ENCODE results near the gene GRIK2. TPM values are rescaled to one million over a fixed set of nuclear protein-coding genes. Genes with fewer than 3 reads are reported as not detected.

GRIK2 gene
- total and polyA plus RNA-seq, 2 experiments from 2014 or later: 1.4 to 7.1 TPM

DNA sequence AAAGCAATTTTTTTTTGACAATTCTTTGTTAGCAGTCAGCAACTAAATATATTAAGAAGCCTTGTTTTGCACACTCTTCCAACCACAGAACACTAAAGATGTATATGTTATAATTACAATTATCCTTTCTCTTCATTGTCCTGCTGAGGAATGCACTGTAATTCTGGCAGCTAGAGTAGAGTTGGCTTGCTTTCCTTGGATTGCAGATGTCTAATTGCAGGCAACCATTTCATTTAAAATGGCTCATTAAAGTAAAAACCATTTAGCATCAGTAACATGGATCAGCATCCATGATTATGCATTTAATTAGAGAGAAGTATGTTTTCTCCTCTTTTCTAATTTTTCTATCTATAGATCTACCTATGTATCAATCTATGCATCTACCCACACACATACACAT lies 335.4 kb downstream of the GRIK2 start:
- DNase-seq: no peak
- H3K27me3 ChIP-seq (replicated peaks; ENCODE audit: insufficient read depth): no peaks in the 10 kb centered on the region

DNA sequence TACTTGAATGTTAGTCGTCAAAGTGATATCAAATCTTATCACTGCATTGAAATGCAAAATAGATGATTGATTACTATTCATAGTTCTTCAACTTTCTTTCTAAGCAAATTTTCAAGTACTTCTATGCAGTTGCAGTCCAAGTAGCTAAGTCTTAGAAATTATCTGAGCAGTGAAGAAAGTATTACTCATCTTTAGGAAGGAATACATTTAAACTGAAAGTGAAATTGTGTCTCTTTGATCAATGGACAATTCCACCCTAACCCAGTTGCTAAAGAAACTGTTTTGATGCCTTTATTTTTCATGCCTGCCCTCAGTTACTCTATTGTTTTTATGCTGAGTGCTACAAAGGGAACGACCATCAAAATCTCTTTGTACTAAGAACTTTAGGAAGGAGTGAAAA lies 337.4 kb downstream of the GRIK2 start:
- WGBS, 2 experiments (ENCODE audit: low coverage in 1 of 2, low lambda C conversion rate in 2 of 2, missing lambda C conversion rate in 2 of 2): 50 to 52% methylated on average over 2 of the region's 2 CpGs
- Histone ChIP-seq H3K36me3 (ENCODE audit: low read depth) (no peaks in the 10 kb centered on the region), H3K9me2 (ENCODE audit: insufficient read depth) (no peaks in the 10 kb centered on the region), H3K79me2 (ENCODE audit: insufficient read depth) (no peaks in the 10 kb centered on the region), H4K20me1 (ENCODE audit: insufficient read depth) (no peaks in the 10 kb centered on the region), H3K9ac (0 out of 2 replicates have a peak overlapping the region, but pooled peaks have one; percentile 25), H3K27ac (no peak overlapping the region), H3K4me3 (peak overlapping the region; percentile 57), H3K9me3 (ENCODE audit: low read depth) (no peaks in the 10 kb centered on the region), H2AFZ (peak overlapping the region; percentile 85), H3F3A (ENCODE audit: insufficient read depth) (no peaks in the 10 kb centered on the region), H3K27me3 (replicated peaks; ENCODE audit: insufficient read depth) (no peaks in the 10 kb centered on the region), H3K4me2 (ENCODE audit: unreplicated experiment) (peak overlapping the region; percentile 78), H3K4me1 (ENCODE audit: insufficient read depth) (peaks cover 6% of the 10 kb centered on the region; the same call in 1 of the 2 replicates)
- in situ Hi-C loops (cut with MboI): no loop called here
- no peak for TF ChIP-seq EZH2 (IDR thresholded peaks at IDR 0.05; ENCODE audit: insufficient read depth, poor library complexity, severe bottlenecking)
- TF ChIP-seq EZH2phosphoT487 (IDR thresholded peaks at IDR 0.05; ENCODE audit: insufficient read depth, low read depth): no peak
- DNase-seq: peak; percentile 23

More for the DNA sequence above, 335.4 kb downstream of the GRIK2 start:
- H3K79me2 ChIP-seq (ENCODE audit: insufficient read depth): no peaks in the 10 kb centered on the region
- no peak for TF ChIP-seq EZH2 (IDR thresholded peaks at IDR 0.05; ENCODE audit: insufficient read depth, poor library complexity, severe bottlenecking)
- TF ChIP-seq EZH2phosphoT487 (IDR thresholded peaks at IDR 0.05; ENCODE audit: insufficient read depth, low read depth): no peak
- H3K4me2 ChIP-seq (ENCODE audit: unreplicated experiment): no peak overlapping the region
- in situ Hi-C loops (cut with MboI): no loop called here
- H3K9ac ChIP-seq: no peak overlapping the region
- H3K4me3 ChIP-seq: no peak overlapping the region
- H2AFZ ChIP-seq: no peak overlapping the region
- H3K9me2 ChIP-seq (ENCODE audit: insufficient read depth): no peaks in the 10 kb centered on the region
- peaks cover 7% of the 10 kb centered on the region for H3K4me1 ChIP-seq (ENCODE audit: insufficient read depth)
- H3K9me3 ChIP-seq (ENCODE audit: low read depth): no peaks in the 10 kb centered on the region
- no peaks in the 10 kb centered on the region for H4K20me1 ChIP-seq (ENCODE audit: insufficient read depth)
- H3F3A ChIP-seq (ENCODE audit: insufficient read depth): no peaks in the 10 kb centered on the region
- no peak overlapping the region for H3K27ac ChIP-seq
- H3K36me3 ChIP-seq (ENCODE audit: low read depth): no peaks in the 10 kb centered on the region

DNA sequence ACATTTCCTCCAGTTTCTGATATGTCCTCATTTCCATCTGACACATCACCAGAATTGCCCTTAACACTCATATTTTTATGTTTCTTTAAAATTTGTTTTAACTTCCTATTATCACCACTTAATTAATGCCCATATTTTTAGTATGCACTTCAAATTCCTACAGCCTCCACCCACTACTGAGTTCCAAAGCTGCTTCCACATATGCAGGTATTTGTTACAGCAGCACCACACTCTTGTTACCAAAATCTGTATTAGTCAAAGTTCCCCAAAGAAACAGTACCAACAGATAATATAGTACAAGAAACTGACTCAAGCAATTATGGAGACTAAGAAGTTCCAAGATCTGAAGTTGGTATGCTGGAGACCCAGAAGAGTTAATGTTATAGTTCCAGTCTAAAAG lies 340.4 kb downstream of the GRIK2 start:
- in situ Hi-C loops (cut with MboI): no loop called here
- H3K9me3 ChIP-seq (ENCODE audit: low read depth): no peaks in the 10 kb centered on the region
- DNase-seq: no peak
- H3K27me3 ChIP-seq (replicated peaks; ENCODE audit: insufficient read depth): no peaks in the 10 kb centered on the region
- no peaks in the 10 kb centered on the region for H3K9me2 ChIP-seq (ENCODE audit: insufficient read depth)
- no peaks in the 10 kb centered on the region for H3K36me3 ChIP-seq (ENCODE audit: low read depth)
- no peaks in the 10 kb centered on the region for H3F3A ChIP-seq (ENCODE audit: insufficient read depth)
- H2AFZ ChIP-seq: no peak overlapping the region
- TF ChIP-seq EZH2 (IDR thresholded peaks at IDR 0.05; ENCODE audit: insufficient read depth, poor library complexity, severe bottlenecking): no peak
- no peak for TF ChIP-seq EZH2phosphoT487 (IDR thresholded peaks at IDR 0.05; ENCODE audit: insufficient read depth, low read depth)
- H3K27ac ChIP-seq: no peak overlapping the region
- H3K4me3 ChIP-seq: no peak overlapping the region
- no peaks in the 10 kb centered on the region for H4K20me1 ChIP-seq (ENCODE audit: insufficient read depth)
- no peaks in the 10 kb centered on the region for H3K79me2 ChIP-seq (ENCODE audit: insufficient read depth)
- no peak overlapping the region for H3K4me2 ChIP-seq (ENCODE audit: unreplicated experiment)
- H3K9ac ChIP-seq: no peak overlapping the region
- peaks cover 6% of the 10 kb centered on the region; the same call in 1 of the 2 replicates for H3K4me1 ChIP-seq (ENCODE audit: insufficient read depth)

DNA sequence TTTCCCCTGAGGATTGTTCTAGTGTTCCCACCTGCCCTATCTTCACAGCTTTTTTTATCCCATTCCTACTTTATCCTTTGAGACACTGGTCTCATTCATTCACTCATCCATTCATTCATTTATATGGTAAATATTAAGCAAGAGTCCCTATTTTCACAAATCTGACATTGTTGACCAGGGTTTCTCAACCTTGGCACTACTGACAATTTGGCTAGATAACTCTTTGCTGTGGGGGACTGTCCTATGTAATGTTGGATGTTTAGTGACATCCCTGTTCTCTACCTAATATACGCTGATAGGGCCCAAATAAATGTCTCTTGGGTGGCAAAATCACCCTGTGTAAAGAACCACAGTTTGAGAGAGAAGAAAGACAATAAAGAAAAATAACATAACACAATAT lies 345.0 kb downstream of the GRIK2 start:
- H3K36me3 ChIP-seq (ENCODE audit: low read depth): no peaks in the 10 kb centered on the region
- in situ Hi-C loops (cut with MboI): no loop called here
- H3K79me2 ChIP-seq (ENCODE audit: insufficient read depth): no peaks in the 10 kb centered on the region
- 68 to 75% methylated on average over 1 of the region's 1 CpG for WGBS, 2 experiments (ENCODE audit: low coverage in 1 of 2, low lambda C conversion rate in 2 of 2, missing lambda C conversion rate in 2 of 2)
- H2AFZ ChIP-seq: no peak overlapping the region
- no peak overlapping the region for H3K9ac ChIP-seq
- H3F3A ChIP-seq (ENCODE audit: insufficient read depth): no peaks in the 10 kb centered on the region
- DNase-seq: no peak
- H3K4me3 ChIP-seq: no peak overlapping the region
- no peaks in the 10 kb centered on the region for H3K9me3 ChIP-seq (ENCODE audit: low read depth)
- no peaks in the 10 kb centered on the region for H3K4me1 ChIP-seq (ENCODE audit: insufficient read depth)
- H3K4me2 ChIP-seq (ENCODE audit: unreplicated experiment): no peak overlapping the region
- no peak for TF ChIP-seq EZH2phosphoT487 (IDR thresholded peaks at IDR 0.05; ENCODE audit: insufficient read depth, low read depth)
- no peak for TF ChIP-seq EZH2 (IDR thresholded peaks at IDR 0.05; ENCODE audit: insufficient read depth, poor library complexity, severe bottlenecking)
- no peaks in the 10 kb centered on the region for H4K20me1 ChIP-seq (ENCODE audit: insufficient read depth)
- no peak overlapping the region for H3K27ac ChIP-seq
- no peaks in the 10 kb centered on the region for H3K27me3 ChIP-seq (replicated peaks; ENCODE audit: insufficient read depth)
- H3K9me2 ChIP-seq (ENCODE audit: insufficient read depth): no peaks in the 10 kb centered on the region

DNA sequence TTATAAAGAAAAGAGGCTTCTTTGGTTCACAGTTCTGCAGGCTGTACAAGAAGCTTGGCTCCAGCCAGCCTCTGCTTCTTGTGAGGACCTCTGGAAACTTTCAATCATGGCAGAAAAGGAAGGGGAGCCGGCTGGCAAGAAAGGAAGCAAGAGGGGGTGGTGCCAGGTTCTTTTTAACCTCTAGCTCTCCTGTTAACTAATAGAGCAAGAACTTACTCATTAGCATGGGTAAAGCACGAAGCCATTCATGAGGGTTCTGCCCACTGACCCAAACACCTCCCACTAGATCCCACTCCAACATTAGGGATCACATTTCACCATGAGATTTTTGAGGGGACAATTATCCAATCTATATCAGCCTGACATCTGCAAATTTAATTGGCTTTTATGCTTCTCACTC lies 347.1 kb downstream of the GRIK2 start:
- no peak overlapping the region for H3K9ac ChIP-seq
- no peak for DNase-seq
- no peaks in the 10 kb centered on the region for H3K36me3 ChIP-seq (ENCODE audit: low read depth)
- no peaks in the 10 kb centered on the region for H3K79me2 ChIP-seq (ENCODE audit: insufficient read depth)
- no peaks in the 10 kb centered on the region for H3K27me3 ChIP-seq (replicated peaks; ENCODE audit: insufficient read depth)
- no peak overlapping the region for H3K4me2 ChIP-seq (ENCODE audit: unreplicated experiment)
- no peak overlapping the region for H3K4me3 ChIP-seq
- H3F3A ChIP-seq (ENCODE audit: insufficient read depth): no peaks in the 10 kb centered on the region
- 45 to 47% methylated on average over 2 of the region's 2 CpGs for WGBS, 2 experiments (ENCODE audit: low coverage in 1 of 2, low lambda C conversion rate in 2 of 2, missing lambda C conversion rate in 2 of 2)
- H3K9me3 ChIP-seq (ENCODE audit: low read depth): no peaks in the 10 kb centered on the region
- no peak overlapping the region for H2AFZ ChIP-seq
- no peaks in the 10 kb centered on the region for H3K4me1 ChIP-seq (ENCODE audit: insufficient read depth)
- TF ChIP-seq EZH2 (IDR thresholded peaks at IDR 0.05; ENCODE audit: insufficient read depth, poor library complexity, severe bottlenecking) (no peak), EZH2phosphoT487 (IDR thresholded peaks at IDR 0.05; ENCODE audit: insufficient read depth, low read depth) (no peak)
- H4K20me1 ChIP-seq (ENCODE audit: insufficient read depth): no peaks in the 10 kb centered on the region
- no peak overlapping the region for H3K27ac ChIP-seq
- in situ Hi-C loops (cut with MboI): no loop called here
- no peaks in the 10 kb centered on the region for H3K9me2 ChIP-seq (ENCODE audit: insufficient read depth)
